Measurements from ENCODE around the gene TPCN1.
A peak's percentile ranks its signal among the peaks of the same experiment; 100 is the strongest.

Gene TPCN1

DNA sequence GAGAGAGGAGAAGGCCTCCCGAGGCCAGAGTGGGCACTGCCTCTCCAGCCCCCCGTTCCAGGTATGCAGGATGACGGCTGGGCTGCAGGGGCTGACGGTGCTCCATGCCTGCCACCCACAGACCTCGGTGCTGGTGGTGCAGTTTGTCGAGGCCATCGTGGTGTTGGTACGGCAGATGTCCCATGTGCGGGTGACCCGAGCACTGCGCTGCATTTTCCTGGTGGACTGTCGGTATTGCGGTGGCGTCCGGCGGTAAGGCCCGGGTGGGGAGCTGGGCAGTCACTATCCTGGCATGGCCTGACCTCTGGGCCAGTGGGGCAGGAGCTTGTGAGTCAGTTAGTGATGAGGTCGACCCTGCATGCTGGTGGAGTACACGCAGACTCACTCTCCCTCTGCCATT lies 47.4 kb downstream of the TPCN1 start:
- peak overlapping the region; percentile 65 for H4K91ac ChIP-seq (ENCODE audit: low read length)

DNA sequence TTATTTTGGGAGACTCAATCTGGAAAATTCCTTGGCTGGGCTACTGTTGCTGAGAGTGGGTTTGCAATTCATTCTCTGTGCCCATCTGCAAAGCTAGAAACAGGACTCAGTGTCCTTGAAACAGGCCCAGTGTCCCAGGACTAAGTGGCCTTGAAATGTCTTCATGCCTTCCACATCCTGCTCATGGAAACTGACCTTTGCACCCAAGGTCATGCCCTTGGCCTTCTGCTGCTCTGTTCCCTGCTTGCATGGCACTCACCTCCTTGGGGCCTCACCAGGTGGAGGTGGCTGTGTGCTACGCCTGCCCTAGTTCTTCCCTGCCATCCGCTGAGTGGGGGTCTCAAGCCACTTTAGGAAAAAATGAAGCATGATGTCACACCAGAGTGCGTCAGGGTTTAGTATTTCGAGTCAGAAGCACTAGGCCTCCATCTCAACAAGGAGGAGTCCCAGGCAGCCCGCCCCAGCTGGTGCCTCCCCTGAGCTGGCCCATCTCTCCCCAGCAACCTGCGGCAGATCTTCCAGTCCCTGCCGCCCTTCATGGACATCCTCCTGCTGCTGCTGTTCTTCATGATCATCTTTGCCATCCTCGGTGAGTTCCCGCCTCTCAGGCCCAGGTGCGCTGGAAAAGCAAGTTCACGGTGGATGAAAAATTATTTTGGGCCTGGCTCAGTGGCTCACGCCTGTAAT lies 48.1 kb downstream of the TPCN1 start:
- no peak overlapping the region for H3K14ac ChIP-seq (ENCODE audit: low read length in 2 of 2)
- no peak overlapping the region for H3K9ac ChIP-seq (ENCODE audit: low read length)
- no peaks in the 10 kb centered on the region for H3K9me3 ChIP-seq (ENCODE audit: control insufficient read depth, low read length)
- H3K4me1 ChIP-seq (ENCODE audit: control insufficient read depth, insufficient read depth, low read depth, low read length), result peaks cover 9% of the 10 kb centered on the region
- H2BK12ac ChIP-seq (ENCODE audit: low read length in 2 of 2), result peak overlapping the region in 1 of 2 experiments; percentile 15
- H3K4ac ChIP-seq (ENCODE audit: low read depth in 1 of 2, low read length in 2 of 2), result no peak overlapping the region
- no peak overlapping the region for H2AFZ ChIP-seq (ENCODE audit: low read depth, low read length)
- H2BK120ac ChIP-seq (ENCODE audit: low read depth, low read length), result no peak overlapping the region
- peak overlapping the region; percentile 52 for H4K91ac ChIP-seq (ENCODE audit: low read length)
- no peak overlapping the region for H3K23ac ChIP-seq (ENCODE audit: low read length in 2 of 2)
- no peak overlapping the region for H2BK15ac ChIP-seq (ENCODE audit: low read depth, poor library complexity, severe bottlenecking)
- H3K36me3 ChIP-seq (ENCODE audit: control insufficient read depth in 1 of 2, insufficient read depth in 2 of 2, low read depth in 1 of 2, low read length in 2 of 2), result peaks cover 51 to 59% of the 10 kb centered on the region in 2 experiments
- H3K27ac ChIP-seq (ENCODE audit: low read length, poor library complexity, severe bottlenecking), result no peak overlapping the region
- no peaks in the 10 kb centered on the region for H3K27me3 ChIP-seq (ENCODE audit: control insufficient read depth in 1 of 2, insufficient read depth in 1 of 2, low read length in 2 of 2)
- H3K4me2 ChIP-seq (ENCODE audit: low read length, poor library complexity, severe bottlenecking), result no peak overlapping the region
- DNase-seq, result no peak
- H2BK5ac ChIP-seq (ENCODE audit: low read depth, low read length, poor library complexity, severe bottlenecking), result no peak overlapping the region
- H3K4me3 ChIP-seq (ENCODE audit: insufficient read depth in 1 of 2, low read depth in 1 of 2, low read length in 2 of 2), result no peak overlapping the region
- 98% methylated on average over 12 of the region's 12 CpGs for WGBS
- H3K18ac ChIP-seq (ENCODE audit: low read depth in 1 of 2, low read length in 2 of 2), result peak overlapping the region in 1 of 2 experiments; percentile 28
- H2AK5ac ChIP-seq (ENCODE audit: low read length, severe bottlenecking), result no peak overlapping the region
- no peak overlapping the region for H4K8ac ChIP-seq (ENCODE audit: low read length)
- H3K79me1 ChIP-seq (replicated peaks; ENCODE audit: low read length, poor library complexity, severe bottlenecking), result no peaks in the 10 kb centered on the region

More for the DNA sequence above, 47.4 kb downstream of the TPCN1 start:
- Histone ChIP-seq H3K27ac (ENCODE audit: low read length, poor library complexity, severe bottlenecking) (no peak overlapping the region), H3K27me3 (ENCODE audit: control insufficient read depth in 1 of 2, insufficient read depth in 1 of 2, low read length in 2 of 2) (no peaks in the 10 kb centered on the region), H3K18ac (ENCODE audit: low read depth in 1 of 2, low read length in 2 of 2) (no peak overlapping the region), H3K4me2 (ENCODE audit: low read length, poor library complexity, severe bottlenecking) (no peak overlapping the region), H3K4me1 (ENCODE audit: control insufficient read depth, insufficient read depth, low read depth, low read length) (peaks cover 9% of the 10 kb centered on the region), H2BK15ac (ENCODE audit: low read depth, poor library complexity, severe bottlenecking) (no peak overlapping the region), H3K9me3 (ENCODE audit: control insufficient read depth, low read length) (no peaks in the 10 kb centered on the region), H2BK5ac (ENCODE audit: low read depth, low read length, poor library complexity, severe bottlenecking) (no peak overlapping the region), H3K14ac (ENCODE audit: low read length in 2 of 2) (peak overlapping the region in 1 of 2 experiments; percentile 41), H4K8ac (ENCODE audit: low read length) (no peak overlapping the region), H3K4ac (ENCODE audit: low read depth in 1 of 2, low read length in 2 of 2) (peak overlapping the region in 1 of 2 experiments; percentile 9), H2AK5ac (ENCODE audit: low read length, severe bottlenecking) (no peak overlapping the region), H3K9ac (ENCODE audit: low read length) (no peak overlapping the region), H3K36me3 (ENCODE audit: control insufficient read depth in 1 of 2, insufficient read depth in 2 of 2, low read depth in 1 of 2, low read length in 2 of 2) (peaks cover 52 to 56% of the 10 kb centered on the region in 2 experiments), H2AFZ (ENCODE audit: low read depth, low read length) (no peak overlapping the region), H3K4me3 (ENCODE audit: insufficient read depth in 1 of 2, low read depth in 1 of 2, low read length in 2 of 2) (no peak overlapping the region), H2BK12ac (ENCODE audit: low read length in 2 of 2) (no peak overlapping the region), H3K79me1 (replicated peaks; ENCODE audit: low read length, poor library complexity, severe bottlenecking) (no peaks in the 10 kb centered on the region), H3K23ac (ENCODE audit: low read length in 2 of 2) (no peak overlapping the region), H2BK120ac (ENCODE audit: low read depth, low read length) (no peak overlapping the region)
- DNase-seq, result no peak
- 94% methylated on average over 19 of the region's 19 CpGs for WGBS

DNA sequence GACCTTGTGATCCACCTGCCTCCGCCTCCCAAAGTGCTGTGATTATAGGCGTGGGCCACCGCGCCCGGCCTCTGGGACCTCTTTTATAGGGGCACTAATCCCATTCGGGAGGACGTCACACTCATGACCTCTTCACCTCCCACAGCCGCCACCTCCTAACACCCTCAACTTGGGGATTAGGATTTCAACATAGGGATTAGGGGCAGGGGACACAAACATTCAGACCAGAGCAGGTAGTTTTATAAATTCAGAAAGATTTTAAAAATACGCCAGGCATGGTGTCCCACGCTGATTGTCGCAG lies 49.4 kb downstream of the TPCN1 start:
- H3K36me3 ChIP-seq (ENCODE audit: control insufficient read depth in 1 of 2, insufficient read depth in 2 of 2, low read depth in 1 of 2, low read length in 2 of 2), result peaks cover 50 to 66% of the 10 kb centered on the region in 2 experiments

DNA sequence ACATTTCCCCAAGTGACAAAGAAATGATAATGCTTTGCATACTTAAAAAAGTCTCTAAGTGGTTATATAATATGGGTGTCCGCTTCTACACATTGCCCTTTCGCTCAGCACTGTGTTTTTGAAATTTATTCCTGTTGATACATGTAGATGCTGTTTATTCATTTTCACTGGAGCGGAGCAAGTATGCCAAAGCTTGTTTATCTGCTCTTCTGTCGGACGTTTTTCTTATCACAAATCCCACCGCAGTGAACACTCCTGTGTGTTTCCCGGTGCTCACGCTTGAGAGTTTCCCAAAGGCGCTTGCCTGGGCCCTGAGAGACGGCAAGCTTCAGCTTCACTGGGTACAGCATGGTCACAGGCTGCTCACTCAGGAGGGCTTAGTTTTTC lies 50.2 kb downstream of the TPCN1 start:
- Histone ChIP-seq H3K36me3 (ENCODE audit: control insufficient read depth in 1 of 2, insufficient read depth in 2 of 2, low read depth in 1 of 2, low read length in 2 of 2) (peaks cover 45 to 65% of the 10 kb centered on the region in 2 experiments), H2AK5ac (ENCODE audit: low read length, severe bottlenecking) (no peak overlapping the region), H3K14ac (ENCODE audit: low read length in 2 of 2) (peak overlapping the region in 1 of 2 experiments; percentile 61), H3K4me2 (ENCODE audit: low read length, poor library complexity, severe bottlenecking) (no peak overlapping the region), H2BK5ac (ENCODE audit: low read depth, low read length, poor library complexity, severe bottlenecking) (no peak overlapping the region), H3K18ac (ENCODE audit: low read depth in 1 of 2, low read length in 2 of 2) (peak overlapping the region; percentile 85 to 88), H3K4me3 (ENCODE audit: insufficient read depth in 1 of 2, low read depth in 1 of 2, low read length in 2 of 2) (peak overlapping the region in 1 of 2 experiments; percentile 50), H3K9ac (ENCODE audit: low read length) (peak overlapping the region; percentile 83), H3K23ac (ENCODE audit: low read length in 2 of 2) (no peak overlapping the region), H4K91ac (ENCODE audit: low read length) (peak overlapping the region; percentile 87), H3K4me1 (ENCODE audit: control insufficient read depth, insufficient read depth, low read depth, low read length) (peaks cover 9% of the 10 kb centered on the region), H3K9me3 (ENCODE audit: control insufficient read depth, low read length) (no peaks in the 10 kb centered on the region), H3K4ac (ENCODE audit: low read depth in 1 of 2, low read length in 2 of 2) (peak overlapping the region; percentile 52 to 79), H3K27me3 (ENCODE audit: control insufficient read depth in 1 of 2, insufficient read depth in 1 of 2, low read length in 2 of 2) (no peaks in the 10 kb centered on the region), H3K79me1 (replicated peaks; ENCODE audit: low read length, poor library complexity, severe bottlenecking) (no peaks in the 10 kb centered on the region), H3K27ac (ENCODE audit: low read length, poor library complexity, severe bottlenecking) (peak overlapping the region; percentile 11), H4K8ac (ENCODE audit: low read length) (peak overlapping the region; percentile 94), H2BK15ac (ENCODE audit: low read depth, poor library complexity, severe bottlenecking) (peak overlapping the region; percentile 90), H2AFZ (ENCODE audit: low read depth, low read length) (no peak overlapping the region), H2BK120ac (ENCODE audit: low read depth, low read length) (peak overlapping the region; percentile 80), H2BK12ac (ENCODE audit: low read length in 2 of 2) (peak overlapping the region; percentile 9 to 73)
- 86% methylated on average over 10 of the region's 10 CpGs for WGBS
- no peak for DNase-seq

More for the DNA sequence above, 49.4 kb downstream of the TPCN1 start:
- H4K8ac ChIP-seq (ENCODE audit: low read length), result no peak overlapping the region
- no peak overlapping the region for H3K4me2 ChIP-seq (ENCODE audit: low read length, poor library complexity, severe bottlenecking)
- H3K27ac ChIP-seq (ENCODE audit: low read length, poor library complexity, severe bottlenecking), result no peak overlapping the region
- H4K91ac ChIP-seq (ENCODE audit: low read length), result no peak overlapping the region
- 100% methylated on average over 8 of the region's 11 CpGs for WGBS
- H3K23ac ChIP-seq (ENCODE audit: low read length in 2 of 2), result no peak overlapping the region
- H3K9ac ChIP-seq (ENCODE audit: low read length), result no peak overlapping the region
- H3K27me3 ChIP-seq (ENCODE audit: control insufficient read depth in 1 of 2, insufficient read depth in 1 of 2, low read length in 2 of 2), result no peaks in the 10 kb centered on the region
- H2BK15ac ChIP-seq (ENCODE audit: low read depth, poor library complexity, severe bottlenecking), result no peak overlapping the region
- H3K18ac ChIP-seq (ENCODE audit: low read depth in 1 of 2, low read length in 2 of 2), result peak overlapping the region in 1 of 2 experiments; percentile 46
- no peak overlapping the region for H3K14ac ChIP-seq (ENCODE audit: low read length in 2 of 2)
- no peaks in the 10 kb centered on the region for H3K9me3 ChIP-seq (ENCODE audit: control insufficient read depth, low read length)
- no peak overlapping the region for H3K4me3 ChIP-seq (ENCODE audit: insufficient read depth in 1 of 2, low read depth in 1 of 2, low read length in 2 of 2)
- peak overlapping the region in 1 of 2 experiments; percentile 20 for H2BK12ac ChIP-seq (ENCODE audit: low read length in 2 of 2)
- no peak overlapping the region for H3K4ac ChIP-seq (ENCODE audit: low read depth in 1 of 2, low read length in 2 of 2)
- peak overlapping the region; percentile 42 for H2BK120ac ChIP-seq (ENCODE audit: low read depth, low read length)
- H3K4me1 ChIP-seq (ENCODE audit: control insufficient read depth, insufficient read depth, low read depth, low read length), result peaks cover 9% of the 10 kb centered on the region
- no peak overlapping the region for H2AFZ ChIP-seq (ENCODE audit: low read depth, low read length)
- DNase-seq, result no peak
- H2BK5ac ChIP-seq (ENCODE audit: low read depth, low read length, poor library complexity, severe bottlenecking), result no peak overlapping the region
- no peaks in the 10 kb centered on the region for H3K79me1 ChIP-seq (replicated peaks; ENCODE audit: low read length, poor library complexity, severe bottlenecking)
- no peak overlapping the region for H2AK5ac ChIP-seq (ENCODE audit: low read length, severe bottlenecking)

Data from mesenchymal stem cell (in vitro differentiated cells and primary cell).